HG03432 (cell line): ENCODE data around the gene SLC16A5.
"Not testable (repeated sequence)": the region's sequence is repeated elsewhere in the genome, so short reads cannot be mapped to it uniquely, and the experiment has no call there.

ENCODE experiments used
- ATAC-seq: cut with Tn5 transposase; IDR thresholded peaks from one replicate; pipeline ENCODE4 v1.9.1; 2021; ENCODE audit warnings: mild to moderate bottlenecking, moderate library complexity; ENCODE audit not compliant: unreplicated experiment

Gene SLC16A5, protein sequence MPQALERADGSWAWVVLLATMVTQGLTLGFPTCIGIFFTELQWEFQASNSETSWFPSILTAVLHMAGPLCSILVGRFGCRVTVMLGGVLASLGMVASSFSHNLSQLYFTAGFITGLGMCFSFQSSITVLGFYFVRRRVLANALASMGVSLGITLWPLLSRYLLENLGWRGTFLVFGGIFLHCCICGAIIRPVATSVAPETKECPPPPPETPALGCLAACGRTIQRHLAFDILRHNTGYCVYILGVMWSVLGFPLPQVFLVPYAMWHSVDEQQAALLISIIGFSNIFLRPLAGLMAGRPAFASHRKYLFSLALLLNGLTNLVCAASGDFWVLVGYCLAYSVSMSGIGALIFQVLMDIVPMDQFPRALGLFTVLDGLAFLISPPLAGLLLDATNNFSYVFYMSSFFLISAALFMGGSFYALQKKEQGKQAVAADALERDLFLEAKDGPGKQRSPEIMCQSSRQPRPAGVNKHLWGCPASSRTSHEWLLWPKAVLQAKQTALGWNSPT

GRCh38 chr17:75087558-75088453 is at the start of gene SLC16A5:
TSS of gene SLC16A5 (plus strand) at chr17:75087954. CDS start at chr17:75093637, 5,683 bp downstream.
- ATAC-seq: no peak

- no peak for ATAC-seq
Measured at GRCh38 chr17:75039238-75039637, 48.5 kb upstream of the SLC16A5 start.

GRCh38 chr17:75041656-75042280 is 46.0 kb upstream of the SLC16A5 start:
- ATAC-seq: no peak

DNA sequence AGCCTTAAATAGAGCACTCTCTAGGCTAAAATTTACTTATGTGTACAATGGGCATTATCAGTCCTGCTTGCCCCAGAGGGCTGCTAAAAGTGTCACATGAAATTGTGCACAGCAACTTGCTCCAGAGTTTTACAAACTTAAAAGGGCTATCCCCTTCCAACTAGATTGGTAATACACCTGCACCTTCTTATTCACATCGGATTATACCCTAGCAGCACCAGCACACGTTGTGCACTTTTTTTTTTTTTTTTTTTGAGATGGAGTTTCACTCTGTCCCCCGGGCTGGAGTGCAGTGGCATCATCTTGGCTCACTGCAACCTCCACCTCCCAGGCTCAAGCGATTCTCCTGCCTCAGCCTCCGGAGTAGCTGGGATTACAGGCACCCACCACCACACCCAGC is 44.0 kb upstream of the SLC16A5 start:
- not testable (repeated sequence) for ATAC-seq

DNA sequence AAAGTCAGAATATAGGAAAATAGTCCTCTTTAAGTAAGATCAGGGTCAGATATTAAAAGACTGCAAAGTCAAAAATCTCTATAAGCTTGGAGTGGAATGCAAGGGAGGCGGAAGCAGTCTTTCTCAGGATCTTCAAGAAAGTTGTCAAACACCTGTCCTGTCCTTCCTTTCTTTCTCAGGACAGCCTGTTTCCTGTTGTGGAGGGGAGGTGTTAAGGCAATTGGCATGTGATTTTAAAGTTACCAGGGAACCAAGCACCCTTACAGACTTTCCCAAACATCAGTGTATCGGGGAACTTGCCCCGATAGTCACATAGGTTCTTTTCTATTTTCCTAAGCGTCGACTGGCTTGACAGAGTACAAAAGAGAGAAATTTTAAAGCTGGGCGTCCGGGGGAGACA is 43.0 kb upstream of the SLC16A5 start:
- ATAC-seq: no peak

DNA sequence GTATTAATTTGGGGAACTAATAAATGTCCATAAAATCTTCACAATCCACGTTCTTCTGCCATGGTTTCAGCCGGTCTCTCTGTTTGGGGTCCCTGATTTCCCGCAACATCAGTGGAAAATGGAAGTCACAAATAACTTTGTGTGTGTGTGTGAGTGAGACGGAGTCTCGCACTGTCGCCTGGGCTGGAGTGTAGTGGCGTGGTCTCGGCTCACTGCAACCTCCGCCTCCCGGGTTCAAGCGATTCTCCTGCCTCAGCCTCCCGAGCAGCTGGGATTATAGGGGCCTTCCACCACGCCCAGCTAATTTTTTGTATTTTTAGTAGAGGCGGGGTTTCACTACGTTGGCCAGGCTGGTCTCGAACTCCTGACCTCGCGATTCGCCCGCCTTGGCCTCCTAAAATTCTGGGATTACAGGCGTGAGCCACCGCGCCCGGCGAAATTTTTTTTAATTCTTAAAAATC is 41.8 kb upstream of the SLC16A5 start:
- not testable (repeated sequence) for ATAC-seq

DNA sequence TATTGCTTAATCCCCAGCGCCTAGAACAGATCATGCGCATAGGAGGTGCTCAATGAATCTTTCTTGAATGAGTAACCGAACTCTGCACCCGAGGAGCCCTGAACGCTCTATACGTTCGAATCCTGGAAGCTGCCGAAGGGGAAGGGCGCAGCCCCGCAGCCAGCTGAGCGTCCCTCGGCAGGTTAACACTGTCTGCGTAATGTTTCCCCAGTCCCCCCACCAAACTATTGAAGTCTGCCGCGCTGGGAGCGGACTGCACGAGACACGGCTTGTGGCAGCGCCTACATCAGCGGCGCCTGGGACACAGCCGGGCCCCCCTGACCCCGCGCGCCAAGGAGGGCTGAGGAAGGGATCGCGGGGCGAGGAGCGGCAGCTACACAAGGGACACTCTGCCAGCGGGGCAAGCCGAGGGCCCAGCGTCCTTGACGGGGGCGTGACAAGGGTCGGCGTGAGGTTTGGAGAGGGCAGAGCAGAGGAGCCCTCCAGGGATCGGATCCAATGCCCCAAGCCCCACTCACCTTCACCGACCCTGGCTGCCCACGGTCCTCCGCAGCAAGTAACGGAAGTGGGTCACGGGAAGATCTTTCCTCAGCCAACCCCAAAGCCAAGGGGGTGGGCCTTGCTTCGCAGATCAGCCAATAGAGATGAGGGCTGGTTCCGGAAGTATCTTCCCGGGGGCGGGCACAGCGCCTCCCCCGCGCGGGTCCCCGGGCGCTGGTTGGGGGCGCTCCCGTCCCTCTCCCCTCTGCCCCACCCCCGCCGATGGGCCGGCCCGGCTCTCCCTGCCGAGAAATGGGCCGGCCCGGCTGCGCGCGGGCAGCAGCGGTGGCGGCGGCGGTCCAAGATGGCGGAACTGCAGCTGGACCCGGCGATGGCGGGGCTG is 41.1 kb upstream of the SLC16A5 start, which contains the start of the genes ATP5PD and KCTD2:
ATP5PD (minus strand) TSS at position 563 of the 883 bp plus-strand sequence. CDS start 4,319 bp downstream, outside the sequence.
KCTD2 (plus strand) TSS at position 819 of the 883 bp plus-strand sequence; CDS start at position 845, 26 bp downstream.
- ATAC-seq: peak; percentile 93

DNA sequence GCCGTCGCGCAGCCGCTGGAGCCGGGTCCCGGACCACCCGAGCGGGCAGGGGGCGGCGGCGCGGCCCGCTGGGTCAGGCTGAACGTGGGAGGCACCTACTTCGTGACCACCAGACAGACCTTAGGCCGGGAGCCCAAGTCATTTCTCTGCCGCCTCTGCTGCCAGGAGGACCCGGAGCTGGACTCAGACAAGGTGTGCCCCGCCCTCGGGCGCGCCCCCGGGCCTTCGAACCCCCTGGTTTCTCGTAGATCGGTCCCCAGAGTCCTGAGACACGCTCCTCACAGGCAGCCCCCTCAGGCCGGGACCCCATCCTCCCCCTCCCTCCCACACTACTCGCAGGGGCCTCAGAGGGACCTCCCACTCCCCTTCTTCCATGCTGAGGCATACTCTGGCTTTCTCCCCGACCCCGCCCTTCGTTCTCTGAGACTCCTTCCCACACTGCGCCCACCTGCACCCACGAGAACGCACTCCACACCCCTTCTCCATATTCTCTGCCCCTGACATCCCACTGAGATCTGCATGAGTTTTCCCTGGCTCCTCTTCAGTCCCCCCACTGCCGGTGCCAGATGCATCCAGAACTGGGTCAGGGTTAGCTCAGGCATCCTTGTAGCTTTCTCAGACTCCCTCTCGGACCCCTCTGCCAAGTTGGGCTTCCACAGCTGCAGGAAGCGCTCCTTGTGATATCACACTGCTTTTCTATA is 40.2 kb upstream of the SLC16A5 start:
- peak; percentile 6 for ATAC-seq

- ATAC-seq: no peak
Measured at GRCh38 chr17:75048249-75048878, 39.4 kb upstream of the SLC16A5 start.

DNA sequence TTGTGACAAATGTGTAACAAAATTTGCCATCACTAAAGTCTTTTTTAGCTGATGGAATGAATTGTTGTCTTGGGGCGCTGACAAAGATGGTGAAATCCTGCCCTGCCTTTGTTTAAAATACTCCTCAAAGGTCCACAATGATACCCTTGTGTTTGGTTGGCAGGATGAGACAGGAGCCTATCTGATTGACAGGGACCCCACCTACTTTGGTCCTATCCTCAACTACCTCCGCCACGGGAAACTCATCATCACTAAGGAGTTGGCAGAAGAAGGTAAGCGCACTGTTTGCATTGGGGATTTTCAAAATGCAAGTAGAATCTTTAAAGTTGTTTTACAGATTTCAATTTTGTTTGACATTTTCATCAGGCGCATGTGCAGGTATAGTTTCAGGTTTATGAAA is 38.7 kb upstream of the SLC16A5 start:
- no peak for ATAC-seq

GRCh38 chr17:75049706-75050105 is 38.0 kb upstream of the SLC16A5 start:
- no peak for ATAC-seq

- no peak for ATAC-seq
Measured at GRCh38 chr17:75051941-75052340, 35.8 kb upstream of the SLC16A5 start.

- ATAC-seq: no peak
Measured at GRCh38 chr17:75059369-75060345, 28.1 kb upstream of the SLC16A5 start.

DNA sequence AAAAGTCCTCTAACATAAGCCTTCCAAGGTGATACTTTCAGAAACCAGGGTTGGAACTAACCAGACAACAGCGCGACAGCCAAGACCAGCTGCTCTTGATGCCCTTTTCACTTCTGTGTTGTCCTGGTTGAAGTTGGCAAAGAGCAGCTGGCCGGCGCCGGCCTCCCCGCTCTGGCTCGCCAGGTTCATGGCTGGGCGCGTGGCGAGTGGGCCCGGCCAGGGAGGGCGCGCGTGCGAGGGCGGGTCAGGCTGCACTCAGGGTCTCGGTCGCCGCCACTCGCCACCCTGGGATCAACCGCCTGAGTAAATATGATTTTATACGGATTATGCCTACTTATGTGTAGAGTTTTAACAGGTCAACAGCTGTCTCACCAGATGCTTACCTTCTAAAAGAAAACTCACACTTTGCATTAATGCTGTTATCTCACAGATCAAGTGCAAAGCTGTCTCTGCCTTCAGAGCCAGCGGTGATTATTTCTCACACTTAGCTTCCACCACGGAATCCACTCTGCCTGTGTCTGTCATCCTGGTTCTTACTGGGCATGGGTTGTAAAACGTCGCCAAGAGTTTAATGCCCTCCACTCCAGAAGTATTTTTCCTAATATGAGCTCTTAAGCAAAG is 27.2 kb upstream of the SLC16A5 start:
- ATAC-seq: no peak

DNA sequence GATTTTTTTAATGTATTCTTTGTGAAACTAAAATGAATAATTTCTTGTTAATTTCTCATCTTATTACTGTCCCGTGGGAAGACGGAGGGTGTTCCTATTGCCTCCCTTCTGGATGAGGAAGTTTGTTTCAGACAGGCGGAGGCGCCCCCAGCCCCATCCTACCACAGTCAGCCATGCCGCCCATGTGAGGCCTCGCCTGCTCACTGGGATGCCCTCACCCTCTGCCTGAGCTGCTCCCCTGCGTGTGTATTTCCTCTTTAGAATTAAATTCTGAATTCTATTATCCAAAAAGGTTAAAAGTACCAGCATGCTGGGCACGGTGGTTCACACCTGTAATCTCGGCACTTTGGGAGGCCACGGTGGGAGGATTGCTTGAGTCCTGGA is 26.7 kb upstream of the SLC16A5 start:
- no peak for ATAC-seq

GRCh38 chr17:75061618-75062017 is 26.1 kb upstream of the SLC16A5 start:
- ATAC-seq: no peak

DNA sequence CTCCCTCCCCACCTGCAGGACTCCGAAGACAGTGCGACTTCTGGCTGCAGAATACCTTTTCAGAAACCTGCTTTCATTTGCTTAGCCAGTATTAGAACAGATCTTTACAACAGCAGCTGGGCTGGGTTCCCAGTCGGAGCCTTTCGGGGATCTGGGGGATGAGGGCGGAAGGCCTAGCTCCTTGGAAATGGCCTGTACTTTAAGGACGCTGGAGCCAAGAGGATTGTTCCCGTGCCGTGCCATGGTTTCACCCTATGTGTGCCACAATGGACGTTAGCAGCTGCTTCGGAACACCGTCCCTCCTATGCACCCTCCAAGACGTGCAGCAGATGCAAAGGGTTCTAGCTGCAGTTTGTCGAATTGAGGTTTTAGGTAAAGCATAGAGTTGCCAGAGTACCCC is 24.6 kb upstream of the SLC16A5 start:
- ATAC-seq: no peak
